ENCODE measurements around the gene ZFHX3. TPM values are rescaled to one million over a fixed set of nuclear protein-coding genes. Genes with fewer than 3 reads are reported as not detected.

ZFHX3 gene
- total and polyA plus RNA-seq, 10 of the 15 experiments (the other 5 are each of a cell fraction or from before 2014, with no cell fraction given), result 0.68 to 8.6 (median 2.0) TPM

DNA sequence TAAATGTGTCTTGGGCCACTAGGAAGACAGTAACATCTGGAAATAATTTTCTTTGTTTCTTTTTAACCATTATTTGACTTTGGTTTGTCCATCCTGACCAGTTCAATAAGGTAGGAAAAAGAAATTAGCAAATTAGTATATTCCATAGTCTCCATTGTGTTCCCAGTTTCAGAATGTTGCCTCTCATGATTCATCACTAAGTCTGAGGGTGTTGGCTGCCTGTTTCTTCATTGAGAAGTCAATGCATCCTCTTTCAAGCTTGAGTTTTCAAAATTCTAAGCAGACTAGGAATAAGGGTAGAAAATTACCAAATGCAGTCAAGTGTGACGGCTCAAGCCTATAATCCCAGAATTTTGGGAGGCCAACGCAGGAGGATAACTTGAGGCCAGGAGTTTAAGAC, 41.9 kb downstream of the ZFHX3 start:
- ATAC-seq (no peak), DNase-seq (ENCODE audit: low read depth, low spot score) (no peak), FAIRE-seq (no peak)
- Histone ChIP-seq H2AFZ (ENCODE audit: control insufficient read depth, low read depth, low read length) (no peak overlapping the region), H3K9me3 (replicated peaks; ENCODE audit: control insufficient read depth, insufficient read depth, low read length) (peaks cover 5% of the 10 kb centered on the region; the same call in 2 of the 3 replicates), H4K20me1 (ENCODE audit: control insufficient read depth, insufficient read depth) (no peaks in the 10 kb centered on the region), H3K27ac (ENCODE audit: control insufficient read depth, insufficient read depth) (no peak overlapping the region), H3K4me2 (ENCODE audit: control insufficient read depth, insufficient read depth) (no peak overlapping the region), H3K9ac (ENCODE audit: control insufficient read depth, insufficient read depth, low read length) (no peak overlapping the region), H3K36me3 (ENCODE audit: control insufficient read depth in 2 of 2, insufficient read depth in 2 of 2, low read length in 1 of 2) (no peaks in the 10 kb centered on the region), H3K79me2 (ENCODE audit: control insufficient read depth, insufficient read depth, low read length) (no peaks in the 10 kb centered on the region; the same call in 1 of the 2 replicates), H3K27me3 (replicated peaks in 1 of 2; ENCODE audit: control insufficient read depth in 2 of 2, insufficient read depth in 2 of 2, low read length in 1 of 2) (no peaks in the 10 kb centered on the region), H3K4me3 (no peak overlapping the region), H3K4me1 (ENCODE audit: control insufficient read depth, insufficient read depth, low read length) (no peaks in the 10 kb centered on the region)
- in situ Hi-C loops (cut with MboI), result no loop called here
- BruUV-seq (replicated peaks), result no TSS peak
- intact Hi-C loops (cut with micrococcal nuclease; ENCODE audit: unreplicated experiment), result no loop called here
- 45% methylated on average over 2 of the region's 2 CpGs for WGBS (ENCODE audit: insufficient coverage, insufficient replicate concordance, low lambda C conversion rate, missing lambda C conversion rate)
- CTCF ChIA-PET, result interaction anchor here (0.7 to 0.9 kb wide), 2 partner anchors 26 to 1430 kb away, joined by 3 read pairs; no protein-coding TSS in a partner anchor
- SMC1A ChIA-PET (ENCODE audit: uncharacterized antibody, unreplicated experiment), result interaction anchor here (0.6 kb wide), 2 partner anchors 65 to 275 kb away, joined by 3 read pairs; no protein-coding TSS in a partner anchor
- POLR2A ChIA-PET, result no interaction called here
- RAD21 ChIA-PET (ENCODE audit: unreplicated experiment), result no interaction called here
- TF ChIP-seq EZH2 (IDR thresholded peaks at IDR 0.05; ENCODE audit: borderline replicate concordance, control insufficient read depth, low read depth, low read length) (no peak), NFYB (IDR thresholded peaks at IDR 0.05; ENCODE audit: insufficient read depth, low read depth, low read length) (no peak), CHD4 (IDR thresholded peaks at IDR 0.05) (no peak), RBBP5 (conservative IDR thresholded peaks at IDR 0.05) (no peak), CBX5 (IDR thresholded peaks at IDR 0.05; ENCODE audit: low read depth) (no peak), RFX5 (IDR thresholded peaks at IDR 0.05; ENCODE audit: low read depth, low read length) (no peak), IKZF1 (conservative IDR thresholded peaks at IDR 0.05) (no peak), RB1 (IDR thresholded peaks at IDR 0.05; ENCODE audit: borderline replicate concordance) (no peak), BCL11A (IDR thresholded peaks at IDR 0.05; ENCODE audit: low read depth, low read length) (no peak), NKRF (conservative IDR thresholded peaks at IDR 0.05) (no peak), DPF2 (IDR thresholded peaks at IDR 0.05) (no peak), MEF2A (IDR thresholded peaks at IDR 0.05; ENCODE audit: insufficient read depth, low read depth, low read length) (no peak)
- TF ChIP-seq, protein P1, sequence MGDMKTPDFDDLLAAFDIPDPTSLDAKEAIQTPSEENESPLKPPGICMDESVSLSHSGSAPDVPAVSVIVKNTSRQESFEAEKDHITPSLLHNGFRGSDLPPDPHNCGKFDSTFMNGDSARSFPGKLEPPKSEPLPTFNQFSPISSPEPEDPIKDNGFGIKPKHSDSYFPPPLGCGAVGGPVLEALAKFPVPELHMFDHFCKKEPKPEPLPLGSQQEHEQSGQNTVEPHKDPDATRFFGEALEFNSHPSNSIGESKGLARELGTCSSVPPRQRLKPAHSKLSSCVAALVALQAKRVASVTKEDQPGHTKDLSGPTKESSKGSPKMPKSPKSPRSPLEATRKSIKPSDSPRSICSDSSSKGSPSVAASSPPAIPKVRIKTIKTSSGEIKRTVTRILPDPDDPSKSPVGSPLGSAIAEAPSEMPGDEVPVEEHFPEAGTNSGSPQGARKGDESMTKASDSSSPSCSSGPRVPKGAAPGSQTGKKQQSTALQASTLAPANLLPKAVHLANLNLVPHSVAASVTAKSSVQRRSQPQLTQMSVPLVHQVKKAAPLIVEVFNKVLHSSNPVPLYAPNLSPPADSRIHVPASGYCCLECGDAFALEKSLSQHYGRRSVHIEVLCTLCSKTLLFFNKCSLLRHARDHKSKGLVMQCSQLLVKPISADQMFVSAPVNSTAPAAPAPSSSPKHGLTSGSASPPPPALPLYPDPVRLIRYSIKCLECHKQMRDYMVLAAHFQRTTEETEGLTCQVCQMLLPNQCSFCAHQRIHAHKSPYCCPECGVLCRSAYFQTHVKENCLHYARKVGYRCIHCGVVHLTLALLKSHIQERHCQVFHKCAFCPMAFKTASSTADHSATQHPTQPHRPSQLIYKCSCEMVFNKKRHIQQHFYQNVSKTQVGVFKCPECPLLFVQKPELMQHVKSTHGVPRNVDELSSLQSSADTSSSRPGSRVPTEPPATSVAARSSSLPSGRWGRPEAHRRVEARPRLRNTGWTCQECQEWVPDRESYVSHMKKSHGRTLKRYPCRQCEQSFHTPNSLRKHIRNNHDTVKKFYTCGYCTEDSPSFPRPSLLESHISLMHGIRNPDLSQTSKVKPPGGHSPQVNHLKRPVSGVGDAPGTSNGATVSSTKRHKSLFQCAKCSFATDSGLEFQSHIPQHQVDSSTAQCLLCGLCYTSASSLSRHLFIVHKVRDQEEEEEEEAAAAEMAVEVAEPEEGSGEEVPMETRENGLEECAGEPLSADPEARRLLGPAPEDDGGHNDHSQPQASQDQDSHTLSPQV (IDR thresholded peaks at IDR 0.05), result no peak
- TF ChIP-seq, protein P2, sequence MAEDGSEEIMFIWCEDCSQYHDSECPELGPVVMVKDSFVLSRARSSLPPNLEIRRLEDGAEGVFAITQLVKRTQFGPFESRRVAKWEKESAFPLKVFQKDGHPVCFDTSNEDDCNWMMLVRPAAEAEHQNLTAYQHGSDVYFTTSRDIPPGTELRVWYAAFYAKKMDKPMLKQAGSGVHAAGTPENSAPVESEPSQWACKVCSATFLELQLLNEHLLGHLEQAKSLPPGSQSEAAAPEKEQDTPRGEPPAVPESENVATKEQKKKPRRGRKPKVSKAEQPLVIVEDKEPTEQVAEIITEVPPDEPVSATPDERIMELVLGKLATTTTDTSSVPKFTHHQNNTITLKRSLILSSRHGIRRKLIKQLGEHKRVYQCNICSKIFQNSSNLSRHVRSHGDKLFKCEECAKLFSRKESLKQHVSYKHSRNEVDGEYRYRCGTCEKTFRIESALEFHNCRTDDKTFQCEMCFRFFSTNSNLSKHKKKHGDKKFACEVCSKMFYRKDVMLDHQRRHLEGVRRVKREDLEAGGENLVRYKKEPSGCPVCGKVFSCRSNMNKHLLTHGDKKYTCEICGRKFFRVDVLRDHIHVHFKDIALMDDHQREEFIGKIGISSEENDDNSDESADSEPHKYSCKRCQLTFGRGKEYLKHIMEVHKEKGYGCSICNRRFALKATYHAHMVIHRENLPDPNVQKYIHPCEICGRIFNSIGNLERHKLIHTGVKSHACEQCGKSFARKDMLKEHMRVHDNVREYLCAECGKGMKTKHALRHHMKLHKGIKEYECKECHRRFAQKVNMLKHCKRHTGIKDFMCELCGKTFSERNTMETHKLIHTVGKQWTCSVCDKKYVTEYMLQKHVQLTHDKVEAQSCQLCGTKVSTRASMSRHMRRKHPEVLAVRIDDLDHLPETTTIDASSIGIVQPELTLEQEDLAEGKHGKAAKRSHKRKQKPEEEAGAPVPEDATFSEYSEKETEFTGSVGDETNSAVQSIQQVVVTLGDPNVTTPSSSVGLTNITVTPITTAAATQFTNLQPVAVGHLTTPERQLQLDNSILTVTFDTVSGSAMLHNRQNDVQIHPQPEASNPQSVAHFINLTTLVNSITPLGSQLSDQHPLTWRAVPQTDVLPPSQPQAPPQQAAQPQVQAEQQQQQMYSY (CRISPR knock-in tag; IDR thresholded peaks at IDR 0.05), result no peak
